ENCODE data around the gene IGSF22. TPM values are rescaled to one million over a fixed set of nuclear protein-coding genes. Genes with fewer than 3 reads are reported as not detected.

The IGSF22 gene
- polyA plus RNA-seq (2012; rRNA removed): 0.02 and 0.10 TPM in 2 replicates
- polyA plus RNA-seq (2012; cell fraction: cytosol; rRNA removed): 0.01 and 0.14 TPM in 2 replicates
- 0.04 and 0.18 TPM in 2 replicates for polyA plus RNA-seq (2012; cell fraction: nucleus; rRNA removed)

DNA sequence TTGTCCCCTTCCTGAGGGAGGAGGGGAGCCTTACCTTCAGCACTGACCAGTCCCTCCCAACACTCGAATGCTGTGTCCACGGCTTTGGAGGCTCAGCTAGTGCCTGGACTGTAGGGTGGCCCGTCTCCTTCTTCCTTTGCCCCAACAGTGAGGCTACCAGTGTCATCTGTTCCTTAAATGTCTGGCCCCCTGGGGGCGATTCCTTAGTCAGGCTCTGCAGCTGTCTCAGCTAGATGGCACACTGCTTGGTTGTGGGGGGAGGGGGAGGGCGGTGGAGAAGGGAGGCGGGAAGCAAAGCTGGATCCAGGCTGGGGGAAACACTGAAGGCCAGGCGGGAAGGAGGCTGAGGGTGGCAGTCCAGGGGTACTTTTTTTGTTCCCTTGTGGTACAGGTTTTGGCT lies at the start of gene IGSF22:
IGSF22 (minus strand) TSS at position 149 of the 400 bp plus-strand sequence. CDS start 1,952 bp downstream, outside the sequence.
- CTCF ChIA-PET: interaction anchor here (0.6 to 1.2 kb wide), 2 partner anchors 482 to 611 kb away, joined by 3 to 5 read pairs; no protein-coding TSS in a partner anchor
- WGBS (ENCODE audit: low lambda C conversion rate): 80% methylated on average over 7 of the region's 7 CpGs
- no peak within 1 kb of the TSS for H2AFZ ChIP-seq (ENCODE audit: low read depth)

DNA sequence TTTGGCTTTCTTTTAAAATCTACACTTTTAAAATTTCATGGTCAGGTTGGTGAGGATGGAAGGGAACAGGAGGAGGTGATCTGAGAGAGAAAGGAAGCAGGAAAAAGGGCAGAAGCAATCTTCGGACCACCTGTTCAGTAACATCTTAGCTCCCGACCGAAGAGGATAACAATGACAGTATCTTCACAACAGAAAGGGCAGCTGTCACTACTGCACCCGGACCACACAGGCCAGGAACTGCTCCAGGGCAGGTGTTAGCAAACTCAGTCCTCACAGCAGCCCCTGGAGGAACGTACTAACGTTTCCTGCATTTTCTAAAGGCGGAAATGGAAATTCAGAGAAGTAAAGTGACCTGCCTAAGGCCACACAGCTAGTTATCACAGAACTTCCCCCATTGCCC lies 48.8 kb upstream of the IGSF22 start:
- no peak for DNase-seq
- H3K36me3 ChIP-seq (replicated peaks in 1 of 2; ENCODE audit: control insufficient read depth in 1 of 2, insufficient read depth in 2 of 2, low read length in 1 of 2): no peaks in the 10 kb centered on the region
- no peaks in the 10 kb centered on the region for H4K20me1 ChIP-seq (ENCODE audit: insufficient read depth)
- no peaks in the 10 kb centered on the region for H3K9me2 ChIP-seq
- H3K9me3 ChIP-seq: no peaks in the 10 kb centered on the region
- POLR2A ChIA-PET: no interaction called here
- H3K79me2 ChIP-seq (ENCODE audit: insufficient read depth): no peaks in the 10 kb centered on the region
- H2AFZ ChIP-seq (ENCODE audit: low read depth): no peak overlapping the region
- no peak overlapping the region for H3K4me3 ChIP-seq (ENCODE audit: low read depth in 2 of 2, low read length in 1 of 2)
- peaks cover 0 to 3% of the 10 kb centered on the region in 2 experiments; a peak in 1 of 4 replicates for H3K4me1 ChIP-seq (ENCODE audit: control insufficient read depth in 1 of 2, insufficient read depth in 2 of 2, low read depth in 1 of 2, low read length in 1 of 2)
- WGBS (ENCODE audit: low lambda C conversion rate): 70% methylated on average over 7 of the region's 7 CpGs
- no peak overlapping the region for H3K9ac ChIP-seq
- CTCF ChIA-PET: interaction anchor here (0.6 to 9.1 kb wide), 24 partner anchors 9 to 669 kb away, joined by 3 to 185 read pairs (median 4); partner anchors contain the start of genes PTPN5 and SAAL1
- no peak overlapping the region for H3K27ac ChIP-seq (ENCODE audit: low read depth in 2 of 2, low read length in 1 of 2)
- H3F3A ChIP-seq (replicated peaks; ENCODE audit: insufficient read depth): no peaks in the 10 kb centered on the region
- no peaks in the 10 kb centered on the region; the same call in 1 of the 2 replicates for H3K27me3 ChIP-seq (ENCODE audit: insufficient read depth)
- no peak overlapping the region for H3K4me2 ChIP-seq
- TF ChIP-seq JUND (IDR thresholded peaks at IDR 0.05) (no peak), ELF1 (IDR thresholded peaks at IDR 0.05) (no peak), CTCF (IDR thresholded peaks at IDR 0.05) (no peak), NRF1 (IDR thresholded peaks at IDR 0.05; ENCODE audit: low read depth, low read length) (no peak), RFX5 (IDR thresholded peaks at IDR 0.05; ENCODE audit: low read length) (no peak), RCOR1 (IDR thresholded peaks at IDR 0.05; ENCODE audit: low read length) (no peak), FOSL2 (IDR thresholded peaks at IDR 0.05; ENCODE audit: borderline replicate concordance, low read depth) (no peak), SIN3A (IDR thresholded peaks at IDR 0.05; ENCODE audit: borderline replicate concordance, low read depth, low read length) (no peak), SMC3 (IDR thresholded peaks at IDR 0.05; ENCODE audit: low read depth, low read length) (no peak), USF2 (IDR thresholded peaks at IDR 0.05; ENCODE audit: borderline replicate concordance, low read depth, low read length) (no peak), YY1 (IDR thresholded peaks at IDR 0.05; ENCODE audit: low read depth) (no peak), TAF1 (IDR thresholded peaks at IDR 0.05; ENCODE audit: borderline replicate concordance, low read depth, low read length) (no peak), TEAD4 (IDR thresholded peaks at IDR 0.05; ENCODE audit: borderline replicate concordance, insufficient read depth) (no peak)
- TF ChIP-seq, protein P1, sequence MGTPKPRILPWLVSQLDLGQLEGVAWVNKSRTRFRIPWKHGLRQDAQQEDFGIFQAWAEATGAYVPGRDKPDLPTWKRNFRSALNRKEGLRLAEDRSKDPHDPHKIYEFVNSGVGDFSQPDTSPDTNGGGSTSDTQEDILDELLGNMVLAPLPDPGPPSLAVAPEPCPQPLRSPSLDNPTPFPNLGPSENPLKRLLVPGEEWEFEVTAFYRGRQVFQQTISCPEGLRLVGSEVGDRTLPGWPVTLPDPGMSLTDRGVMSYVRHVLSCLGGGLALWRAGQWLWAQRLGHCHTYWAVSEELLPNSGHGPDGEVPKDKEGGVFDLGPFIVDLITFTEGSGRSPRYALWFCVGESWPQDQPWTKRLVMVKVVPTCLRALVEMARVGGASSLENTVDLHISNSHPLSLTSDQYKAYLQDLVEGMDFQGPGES (IDR thresholded peaks at IDR 0.05; ENCODE audit: low read depth, low read length): no peak
- TF ChIP-seq, protein P2, sequence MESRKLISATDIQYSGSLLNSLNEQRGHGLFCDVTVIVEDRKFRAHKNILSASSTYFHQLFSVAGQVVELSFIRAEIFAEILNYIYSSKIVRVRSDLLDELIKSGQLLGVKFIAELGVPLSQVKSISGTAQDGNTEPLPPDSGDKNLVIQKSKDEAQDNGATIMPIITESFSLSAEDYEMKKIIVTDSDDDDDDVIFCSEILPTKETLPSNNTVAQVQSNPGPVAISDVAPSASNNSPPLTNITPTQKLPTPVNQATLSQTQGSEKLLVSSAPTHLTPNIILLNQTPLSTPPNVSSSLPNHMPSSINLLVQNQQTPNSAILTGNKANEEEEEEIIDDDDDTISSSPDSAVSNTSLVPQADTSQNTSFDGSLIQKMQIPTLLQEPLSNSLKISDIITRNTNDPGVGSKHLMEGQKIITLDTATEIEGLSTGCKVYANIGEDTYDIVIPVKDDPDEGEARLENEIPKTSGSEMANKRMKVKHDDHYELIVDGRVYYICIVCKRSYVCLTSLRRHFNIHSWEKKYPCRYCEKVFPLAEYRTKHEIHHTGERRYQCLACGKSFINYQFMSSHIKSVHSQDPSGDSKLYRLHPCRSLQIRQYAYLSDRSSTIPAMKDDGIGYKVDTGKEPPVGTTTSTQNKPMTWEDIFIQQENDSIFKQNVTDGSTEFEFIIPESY (IDR thresholded peaks at IDR 0.05; ENCODE audit: borderline replicate concordance, low read depth): no peak

More for the DNA sequence above, at the start of gene IGSF22:
- H3K4me1 ChIP-seq (ENCODE audit: control insufficient read depth in 1 of 2, insufficient read depth in 2 of 2, low read depth in 1 of 2, low read length in 1 of 2): peaks cover 0 to 9% of the 10 kb centered on the region in 2 experiments; a peak in 1 of 4 replicates
- H3K27ac ChIP-seq (ENCODE audit: low read depth in 2 of 2, low read length in 1 of 2): no peak within 1 kb of the TSS
- no peaks in the 10 kb centered on the region for H3K9me2 ChIP-seq
- peaks cover 6% of the 10 kb centered on the region for H3F3A ChIP-seq (replicated peaks; ENCODE audit: insufficient read depth)
- DNase-seq: no peak
- H3K79me2 ChIP-seq (ENCODE audit: insufficient read depth): no peaks in the 10 kb centered on the region
- no peaks in the 10 kb centered on the region for H3K27me3 ChIP-seq (ENCODE audit: insufficient read depth)
- no peak within 1 kb of the TSS for H3K4me2 ChIP-seq
- no peak within 1 kb of the TSS for H3K9ac ChIP-seq
- TF ChIP-seq FOXM1 (IDR thresholded peaks at IDR 0.05; ENCODE audit: low read depth): no peak
- TF ChIP-seq, protein P3, sequence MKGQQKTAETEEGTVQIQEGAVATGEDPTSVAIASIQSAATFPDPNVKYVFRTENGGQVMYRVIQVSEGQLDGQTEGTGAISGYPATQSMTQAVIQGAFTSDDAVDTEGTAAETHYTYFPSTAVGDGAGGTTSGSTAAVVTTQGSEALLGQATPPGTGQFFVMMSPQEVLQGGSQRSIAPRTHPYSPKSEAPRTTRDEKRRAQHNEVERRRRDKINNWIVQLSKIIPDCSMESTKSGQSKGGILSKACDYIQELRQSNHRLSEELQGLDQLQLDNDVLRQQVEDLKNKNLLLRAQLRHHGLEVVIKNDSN (IDR thresholded peaks at IDR 0.05; ENCODE audit: borderline replicate concordance, low read depth): no peak
- TF ChIP-seq SIN3A (IDR thresholded peaks at IDR 0.05; ENCODE audit: borderline replicate concordance, low read depth, low read length): no peak
- TF ChIP-seq FOSL2 (IDR thresholded peaks at IDR 0.05; ENCODE audit: borderline replicate concordance, low read depth): no peak
- TF ChIP-seq MEF2A (IDR thresholded peaks at IDR 0.05; ENCODE audit: borderline replicate concordance, low read depth): no peak
- TF ChIP-seq TEAD4 (IDR thresholded peaks at IDR 0.05; ENCODE audit: borderline replicate concordance, insufficient read depth): no peak
- no peak for TF ChIP-seq RCOR1 (IDR thresholded peaks at IDR 0.05; ENCODE audit: low read length)
- TF ChIP-seq TCF12 (IDR thresholded peaks at IDR 0.05): no peak
- no peak for TF ChIP-seq RFX5 (IDR thresholded peaks at IDR 0.05; ENCODE audit: low read length)
- no peak for TF ChIP-seq RXRA (IDR thresholded peaks at IDR 0.05; ENCODE audit: borderline replicate concordance, low read depth)
- no peak for TF ChIP-seq RAD21 (IDR thresholded peaks at IDR 0.05; ENCODE audit: low read length)
- TF ChIP-seq TAF1 (IDR thresholded peaks at IDR 0.05; ENCODE audit: borderline replicate concordance, low read depth, low read length): no peak
- no peak for TF ChIP-seq EZH2phosphoT487 (IDR thresholded peaks at IDR 0.05; ENCODE audit: borderline replicate concordance, low read depth)
- no peak for TF ChIP-seq POLR2AphosphoS5 (IDR thresholded peaks at IDR 0.05; ENCODE audit: low read depth, low read length)
- TF ChIP-seq MXI1 (IDR thresholded peaks at IDR 0.05; ENCODE audit: low read depth, low read length): no peak
- H3K36me3 ChIP-seq (replicated peaks in 1 of 2; ENCODE audit: control insufficient read depth in 1 of 2, insufficient read depth in 2 of 2, low read length in 1 of 2): no peaks in the 10 kb centered on the region
- H3K9me3 ChIP-seq: no peaks in the 10 kb centered on the region
- no peak within 1 kb of the TSS for H3K4me3 ChIP-seq (ENCODE audit: low read depth in 2 of 2, low read length in 1 of 2)
- POLR2A ChIA-PET: no interaction called here
- no peaks in the 10 kb centered on the region for H4K20me1 ChIP-seq (ENCODE audit: insufficient read depth)
